OCI-LY1 (cell line): ENCODE measurements around the gene VWA3B.
A peak's percentile ranks its signal among the peaks of the same experiment; 100 is the strongest.

Experiments
- H2AFZ ChIP-seq: fragments of 200-600 bp; sonication (generic), shearing (Covaris generic); 2 replicates; pipeline ENCODE4 v1.6.0; 2014; ENCODE audit warnings: antibody characterized with exemption, mild to moderate bottlenecking, low read length
- H3F3A ChIP-seq: fragments of 200-600 bp; sonication (generic), shearing (Covaris generic); 2 replicates; pipeline ENCODE4 v1.6.0; 2014; ENCODE audit warnings: mild to moderate bottlenecking, antibody characterized with exemption, low read length, moderate library complexity; ENCODE audit not compliant: insufficient read depth
- H3K27ac ChIP-seq: fragments of 200-600 bp; sonication (generic); 2 replicates; pipeline ENCODE4 v1.5.1; 2014; ENCODE audit warnings: low read length, mixed run types, mild to moderate bottlenecking, low read depth; ENCODE audit not compliant: poor library complexity, severe bottlenecking
- H3K27me3 ChIP-seq: fragments of 200-600 bp; sonication (generic); 2 replicates; pipeline ENCODE4 v1.6.0; 2014; ENCODE audit warnings: antibody characterized with exemption, mild to moderate bottlenecking, low read length, moderate library complexity; ENCODE audit not compliant: insufficient read depth
- H3K36me3 ChIP-seq: fragments of 200-600 bp; sonication (generic); 2 replicates; pipeline ENCODE4 v1.6.1; 2014; ENCODE audit warnings: mild to moderate bottlenecking, antibody characterized with exemption, low read length, moderate library complexity, mixed read lengths; ENCODE audit not compliant: insufficient read depth
- H3K4me1 ChIP-seq: fragments of 200-600 bp; sonication (generic); 2 replicates; pipeline ENCODE4 v1.5.1; 2014; ENCODE audit warnings: mild to moderate bottlenecking, low read length, moderate library complexity; ENCODE audit not compliant: insufficient read depth, severe bottlenecking
- H3K4me2 ChIP-seq: fragments of 200-600 bp; sonication (generic), shearing (Covaris generic); 2 replicates; pipeline ENCODE4 v1.6.1; 2014; ENCODE audit warnings: low read length
- H3K4me3 ChIP-seq: fragments of 200-600 bp; sonication (generic); 2 replicates; pipeline ENCODE4 v1.5.1; 2014; ENCODE audit warnings: low read length, low read depth, mild to moderate bottlenecking, mixed read lengths; ENCODE audit not compliant: poor library complexity, severe bottlenecking
- H3K79me2 ChIP-seq: fragments of 200-600 bp; shearing (Covaris generic); 2 replicates; pipeline ENCODE4 v1.6.1; 2016; ENCODE audit warnings: mixed run types, low read length, mixed read lengths; ENCODE audit not compliant: insufficient read depth
- H3K9ac ChIP-seq: fragments of 200-600 bp; sonication (generic), shearing (Covaris generic); 2 replicates; pipeline ENCODE4 v1.6.1; 2014; ENCODE audit warnings: mild to moderate bottlenecking, low read length, mixed read lengths
- H3K9me2 ChIP-seq: fragments of 200-600 bp; sonication (generic), shearing (Covaris generic); 2 replicates; pipeline ENCODE4 v1.6.1; 2014; ENCODE audit warnings: low read depth, mild to moderate bottlenecking, low read length, mixed read lengths
- H3K9me3 ChIP-seq: fragments of 200-600 bp; shearing (Covaris generic); 2 replicates; pipeline ENCODE4 v1.6.1; 2014; ENCODE audit warnings: low read length, mixed read lengths
- H4K20me1 ChIP-seq: fragments of 200-600 bp; sonication (generic), shearing (Covaris generic); 2 replicates; pipeline ENCODE4 v1.6.0; 2016; ENCODE audit warnings: mild to moderate bottlenecking, low read length; ENCODE audit not compliant: insufficient read depth
- CTCF ChIP-seq: fragments of 200-600 bp; sonication (generic), shearing (Covaris generic); IDR thresholded peaks from 2 replicates; pipeline ENCODE4 v1.5.1; 2017; ENCODE audit warnings: mild to moderate bottlenecking, antibody characterized with exemption, low read length, moderate library complexity, mixed read lengths
- EZH2 ChIP-seq: fragments of 200-600 bp; sonication (generic), shearing (Covaris generic); IDR thresholded peaks from 2 replicates; pipeline ENCODE4 v1.8.0; 2017; ENCODE audit warnings: borderline replicate concordance, mixed run types, mild to moderate bottlenecking, antibody characterized with exemption, low read length, moderate library complexity, mixed read lengths

VWA3B gene

DNA sequence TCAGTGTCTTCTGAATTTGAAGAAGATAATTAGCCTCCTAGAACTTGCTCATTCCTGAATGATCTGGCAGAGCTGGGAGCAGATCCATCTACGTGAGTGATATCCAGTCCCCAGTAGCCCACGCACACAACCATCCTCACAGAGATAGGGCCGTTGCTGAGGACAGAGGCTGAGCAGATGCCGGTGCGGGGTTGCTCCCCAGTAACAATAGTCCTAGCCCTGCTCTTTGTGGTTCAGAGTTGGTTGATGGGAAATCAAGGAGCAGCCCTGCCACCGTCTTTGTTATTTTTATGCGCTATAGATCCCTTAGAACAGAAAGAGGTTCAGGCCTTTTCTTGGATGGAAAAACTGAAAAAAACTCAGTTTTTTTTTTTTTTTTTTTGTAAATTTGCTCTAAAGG is 69.3 kb downstream of the VWA3B start:
- no peaks in the 10 kb centered on the region for H4K20me1 ChIP-seq
- H3K4me2 ChIP-seq = no peak overlapping the region
- no peaks in the 10 kb centered on the region for H3K36me3 ChIP-seq
- H3K9ac ChIP-seq = no peak overlapping the region
- no peaks in the 10 kb centered on the region for H3K9me2 ChIP-seq
- no peak overlapping the region for H2AFZ ChIP-seq
- no peak overlapping the region for H3K27ac ChIP-seq
- no peaks in the 10 kb centered on the region for H3K9me3 ChIP-seq
- no peaks in the 10 kb centered on the region for H3K79me2 ChIP-seq
- H3K27me3 ChIP-seq = 0 out of 2 replicates have a peak, but pooled peaks cover 3% of the 10 kb centered on the region
- H3K4me3 ChIP-seq = no peak overlapping the region
- no peaks in the 10 kb centered on the region for H3K4me1 ChIP-seq
- H3F3A ChIP-seq = no peaks in the 10 kb centered on the region
- TF ChIP-seq EZH2 (no peak), CTCF (no peak)

DNA sequence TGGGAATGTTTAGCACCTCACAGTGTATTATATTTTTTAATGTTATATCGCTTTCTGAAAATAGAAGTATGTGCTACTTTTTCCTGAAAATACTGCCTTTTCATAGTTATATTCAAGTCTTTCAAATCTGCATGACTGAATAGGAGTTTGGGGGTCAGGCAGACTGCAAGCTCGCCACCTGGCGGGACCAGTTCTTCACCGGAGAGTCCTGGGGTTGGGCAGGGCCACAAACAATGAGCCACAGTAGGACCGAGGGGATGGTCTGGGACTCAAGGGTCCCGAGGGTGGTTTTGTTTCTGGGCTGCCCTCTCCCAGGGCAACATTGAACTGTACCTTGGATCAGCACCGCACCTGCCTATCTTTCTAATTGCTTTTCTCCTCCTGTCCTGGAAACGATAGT is 70.6 kb downstream of the VWA3B start:
- Histone ChIP-seq H3K9me2 (no peaks in the 10 kb centered on the region), H3K27me3 (0 out of 2 replicates have a peak, but pooled peaks cover 3% of the 10 kb centered on the region), H3K79me2 (no peaks in the 10 kb centered on the region), H3F3A (no peaks in the 10 kb centered on the region), H3K27ac (no peak overlapping the region), H3K9ac (no peak overlapping the region), H3K9me3 (no peaks in the 10 kb centered on the region), H2AFZ (no peak overlapping the region), H3K36me3 (no peaks in the 10 kb centered on the region), H4K20me1 (no peaks in the 10 kb centered on the region), H3K4me3 (no peak overlapping the region), H3K4me2 (no peak overlapping the region; the same call in 1 of the 2 replicates), H3K4me1 (no peaks in the 10 kb centered on the region)
- peak; percentile 78 for TF ChIP-seq CTCF
- TF ChIP-seq EZH2 = no peak

- no peaks in the 10 kb centered on the region for H3K79me2 ChIP-seq
- no peak overlapping the region for H3K27ac ChIP-seq
- H2AFZ ChIP-seq = no peak overlapping the region
- H3K4me3 ChIP-seq = no peak overlapping the region
- H3K9ac ChIP-seq = no peak overlapping the region
- H3K4me2 ChIP-seq = no peak overlapping the region
- no peaks in the 10 kb centered on the region for H3K36me3 ChIP-seq
- H3K9me2 ChIP-seq = no peaks in the 10 kb centered on the region
- H3K4me1 ChIP-seq = no peaks in the 10 kb centered on the region
- no peaks in the 10 kb centered on the region for H3F3A ChIP-seq
- H3K9me3 ChIP-seq = no peaks in the 10 kb centered on the region
- no peak for TF ChIP-seq CTCF
- TF ChIP-seq EZH2 = no peak
- no peaks in the 10 kb centered on the region for H4K20me1 ChIP-seq
- H3K27me3 ChIP-seq = peaks cover 3% of the 10 kb centered on the region; the same call in 1 of the 2 replicates
Observed at GRCh38 chr2:98158305-98158704, 71.3 kb downstream of the VWA3B start.
